ENCODE measurements around the gene RFTN1. TPM values are rescaled to one million over a fixed set of nuclear protein-coding genes. Genes with fewer than 3 reads are reported as not detected.

RFTN1 gene
- total and polyA plus RNA-seq, 10 of the 15 experiments (the other 5 are each of a cell fraction or from before 2014, with no cell fraction given), result 20.6 to 213 (median 147) TPM

DNA sequence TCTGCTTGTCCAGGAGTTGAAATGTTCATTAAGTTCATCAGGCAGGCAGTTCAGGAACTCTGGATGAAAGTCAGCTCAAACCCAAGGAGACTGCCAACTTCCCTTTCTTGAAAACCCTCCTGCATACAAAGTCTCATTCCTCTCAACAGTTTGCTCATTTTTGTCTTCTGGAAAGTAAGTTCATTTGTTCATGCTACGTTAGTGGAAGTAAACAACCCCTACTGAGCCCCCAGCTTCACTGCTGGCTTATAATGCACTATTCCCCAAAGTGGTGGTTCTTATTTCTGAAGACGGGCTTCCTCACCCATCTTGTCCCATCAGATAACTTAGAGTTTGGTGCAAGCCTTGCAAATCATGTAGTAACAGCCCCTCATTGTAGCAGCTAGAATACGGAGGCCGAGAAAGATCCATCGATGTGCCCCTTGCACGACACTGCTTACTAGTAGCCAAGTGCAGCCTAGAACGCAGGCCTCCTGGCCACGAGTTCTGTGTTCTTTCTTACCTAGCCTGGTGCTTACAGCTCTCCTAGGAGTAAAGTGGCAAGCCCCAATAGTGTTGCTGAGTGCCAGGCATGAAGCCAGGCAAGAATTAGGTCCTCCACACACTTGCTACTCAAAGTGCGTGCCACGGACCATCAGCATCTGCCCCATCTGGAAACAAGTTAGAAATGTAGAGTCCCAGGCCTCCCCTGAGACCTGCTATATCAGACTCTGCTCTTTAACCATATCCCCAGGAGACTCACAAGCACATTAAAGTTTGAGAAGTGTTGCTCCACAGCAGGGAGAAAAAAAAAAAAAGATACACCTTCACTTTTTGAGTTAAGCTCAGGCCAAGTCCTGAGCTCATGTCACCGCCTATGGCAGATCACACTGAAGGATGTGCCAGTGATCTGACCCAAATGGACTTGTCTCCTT is 82.5 kb downstream of the RFTN1 start (continued):
- TF ChIP-seq, protein P1, sequence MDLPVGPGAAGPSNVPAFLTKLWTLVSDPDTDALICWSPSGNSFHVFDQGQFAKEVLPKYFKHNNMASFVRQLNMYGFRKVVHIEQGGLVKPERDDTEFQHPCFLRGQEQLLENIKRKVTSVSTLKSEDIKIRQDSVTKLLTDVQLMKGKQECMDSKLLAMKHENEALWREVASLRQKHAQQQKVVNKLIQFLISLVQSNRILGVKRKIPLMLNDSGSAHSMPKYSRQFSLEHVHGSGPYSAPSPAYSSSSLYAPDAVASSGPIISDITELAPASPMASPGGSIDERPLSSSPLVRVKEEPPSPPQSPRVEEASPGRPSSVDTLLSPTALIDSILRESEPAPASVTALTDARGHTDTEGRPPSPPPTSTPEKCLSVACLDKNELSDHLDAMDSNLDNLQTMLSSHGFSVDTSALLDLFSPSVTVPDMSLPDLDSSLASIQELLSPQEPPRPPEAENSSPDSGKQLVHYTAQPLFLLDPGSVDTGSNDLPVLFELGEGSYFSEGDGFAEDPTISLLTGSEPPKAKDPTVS (IDR thresholded peaks at IDR 0.05; ENCODE audit: low read depth, low read length), result no peak
- TF ChIP-seq CBX5 (IDR thresholded peaks at IDR 0.05; ENCODE audit: low read depth) (no peak), WRNIP1 (IDR thresholded peaks at IDR 0.05; ENCODE audit: borderline replicate concordance, low read depth, low read length) (no peak), ZBED1 (IDR thresholded peaks at IDR 0.05; ENCODE audit: borderline replicate concordance) (no peak), BRCA1 (IDR thresholded peaks at IDR 0.05; ENCODE audit: low read depth, low read length) (no peak), SRF (IDR thresholded peaks at IDR 0.05; ENCODE audit: low read depth in 2 of 2, low read length in 2 of 2) (no peak), SIN3A (IDR thresholded peaks at IDR 0.05; ENCODE audit: low read depth, low read length) (0 out of 2 replicates have a peak, but pooled peaks have one; percentile 44), HDAC6 (IDR thresholded peaks at IDR 0.05; ENCODE audit: unreplicated experiment) (no peak), TBL1XR1 (IDR thresholded peaks at IDR 0.05; ENCODE audit: low read depth, low read length) (no peak), STAT1 (conservative IDR thresholded peaks at IDR 0.05) (no peak), SUZ12 (IDR thresholded peaks at IDR 0.05; ENCODE audit: unreplicated experiment) (no peak), TARDBP (IDR thresholded peaks at IDR 0.05; ENCODE audit: borderline replicate concordance) (no peak), KAT2A (conservative IDR thresholded peaks at IDR 0.05; ENCODE audit: control insufficient read depth, low read depth, low read length) (no peak), ZNF384 (IDR thresholded peaks at IDR 0.05; ENCODE audit: borderline replicate concordance, low read depth, low read length) (peak; percentile 94), CEBPB (IDR thresholded peaks at IDR 0.05; ENCODE audit: borderline replicate concordance in 1 of 2, low read depth in 2 of 2, low read length in 2 of 2) (no peak), BACH1 (IDR thresholded peaks at IDR 0.05; ENCODE audit: borderline replicate concordance) (peak; percentile 32; the same call in 1 of the 2 replicates), CHD4 (IDR thresholded peaks at IDR 0.05) (no peak)
- TF ChIP-seq, protein P2, sequence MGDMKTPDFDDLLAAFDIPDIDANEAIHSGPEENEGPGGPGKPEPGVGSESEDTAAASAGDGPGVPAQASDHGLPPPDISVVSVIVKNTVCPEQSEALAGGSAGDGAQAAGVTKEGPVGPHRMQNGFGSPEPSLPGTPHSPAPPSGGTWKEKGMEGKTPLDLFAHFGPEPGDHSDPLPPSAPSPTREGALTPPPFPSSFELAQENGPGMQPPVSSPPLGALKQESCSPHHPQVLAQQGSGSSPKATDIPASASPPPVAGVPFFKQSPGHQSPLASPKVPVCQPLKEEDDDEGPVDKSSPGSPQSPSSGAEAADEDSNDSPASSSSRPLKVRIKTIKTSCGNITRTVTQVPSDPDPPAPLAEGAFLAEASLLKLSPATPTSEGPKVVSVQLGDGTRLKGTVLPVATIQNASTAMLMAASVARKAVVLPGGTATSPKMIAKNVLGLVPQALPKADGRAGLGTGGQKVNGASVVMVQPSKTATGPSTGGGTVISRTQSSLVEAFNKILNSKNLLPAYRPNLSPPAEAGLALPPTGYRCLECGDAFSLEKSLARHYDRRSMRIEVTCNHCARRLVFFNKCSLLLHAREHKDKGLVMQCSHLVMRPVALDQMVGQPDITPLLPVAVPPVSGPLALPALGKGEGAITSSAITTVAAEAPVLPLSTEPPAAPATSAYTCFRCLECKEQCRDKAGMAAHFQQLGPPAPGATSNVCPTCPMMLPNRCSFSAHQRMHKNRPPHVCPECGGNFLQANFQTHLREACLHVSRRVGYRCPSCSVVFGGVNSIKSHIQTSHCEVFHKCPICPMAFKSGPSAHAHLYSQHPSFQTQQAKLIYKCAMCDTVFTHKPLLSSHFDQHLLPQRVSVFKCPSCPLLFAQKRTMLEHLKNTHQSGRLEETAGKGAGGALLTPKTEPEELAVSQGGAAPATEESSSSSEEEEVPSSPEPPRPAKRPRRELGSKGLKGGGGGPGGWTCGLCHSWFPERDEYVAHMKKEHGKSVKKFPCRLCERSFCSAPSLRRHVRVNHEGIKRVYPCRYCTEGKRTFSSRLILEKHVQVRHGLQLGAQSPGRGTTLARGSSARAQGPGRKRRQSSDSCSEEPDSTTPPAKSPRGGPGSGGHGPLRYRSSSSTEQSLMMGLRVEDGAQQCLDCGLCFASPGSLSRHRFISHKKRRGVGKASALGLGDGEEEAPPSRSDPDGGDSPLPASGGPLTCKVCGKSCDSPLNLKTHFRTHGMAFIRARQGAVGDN (IDR thresholded peaks at IDR 0.05), result peak; percentile 91
- TF ChIP-seq, protein P3, sequence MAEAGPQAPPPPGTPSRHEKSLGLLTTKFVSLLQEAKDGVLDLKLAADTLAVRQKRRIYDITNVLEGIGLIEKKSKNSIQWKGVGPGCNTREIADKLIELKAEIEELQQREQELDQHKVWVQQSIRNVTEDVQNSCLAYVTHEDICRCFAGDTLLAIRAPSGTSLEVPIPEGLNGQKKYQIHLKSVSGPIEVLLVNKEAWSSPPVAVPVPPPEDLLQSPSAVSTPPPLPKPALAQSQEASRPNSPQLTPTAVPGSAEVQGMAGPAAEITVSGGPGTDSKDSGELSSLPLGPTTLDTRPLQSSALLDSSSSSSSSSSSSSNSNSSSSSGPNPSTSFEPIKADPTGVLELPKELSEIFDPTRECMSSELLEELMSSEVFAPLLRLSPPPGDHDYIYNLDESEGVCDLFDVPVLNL (IDR thresholded peaks at IDR 0.05; ENCODE audit: low read depth, low read length), result no peak
- TF ChIP-seq, protein P4, sequence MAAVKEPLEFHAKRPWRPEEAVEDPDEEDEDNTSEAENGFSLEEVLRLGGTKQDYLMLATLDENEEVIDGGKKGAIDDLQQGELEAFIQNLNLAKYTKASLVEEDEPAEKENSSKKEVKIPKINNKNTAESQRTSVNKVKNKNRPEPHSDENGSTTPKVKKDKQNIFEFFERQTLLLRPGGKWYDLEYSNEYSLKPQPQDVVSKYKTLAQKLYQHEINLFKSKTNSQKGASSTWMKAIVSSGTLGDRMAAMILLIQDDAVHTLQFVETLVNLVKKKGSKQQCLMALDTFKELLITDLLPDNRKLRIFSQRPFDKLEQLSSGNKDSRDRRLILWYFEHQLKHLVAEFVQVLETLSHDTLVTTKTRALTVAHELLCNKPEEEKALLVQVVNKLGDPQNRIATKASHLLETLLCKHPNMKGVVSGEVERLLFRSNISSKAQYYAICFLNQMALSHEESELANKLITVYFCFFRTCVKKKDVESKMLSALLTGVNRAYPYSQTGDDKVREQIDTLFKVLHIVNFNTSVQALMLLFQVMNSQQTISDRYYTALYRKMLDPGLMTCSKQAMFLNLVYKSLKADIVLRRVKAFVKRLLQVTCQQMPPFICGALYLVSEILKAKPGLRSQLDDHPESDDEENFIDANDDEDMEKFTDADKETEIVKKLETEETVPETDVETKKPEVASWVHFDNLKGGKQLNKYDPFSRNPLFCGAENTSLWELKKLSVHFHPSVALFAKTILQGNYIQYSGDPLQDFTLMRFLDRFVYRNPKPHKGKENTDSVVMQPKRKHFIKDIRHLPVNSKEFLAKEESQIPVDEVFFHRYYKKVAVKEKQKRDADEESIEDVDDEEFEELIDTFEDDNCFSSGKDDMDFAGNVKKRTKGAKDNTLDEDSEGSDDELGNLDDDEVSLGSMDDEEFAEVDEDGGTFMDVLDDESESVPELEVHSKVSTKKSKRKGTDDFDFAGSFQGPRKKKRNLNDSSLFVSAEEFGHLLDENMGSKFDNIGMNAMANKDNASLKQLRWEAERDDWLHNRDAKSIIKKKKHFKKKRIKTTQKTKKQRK (IDR thresholded peaks at IDR 0.05; ENCODE audit: low read depth, low read length), result no peak
